HG03571 (cell line): ENCODE measurements around the gene SLC15A4.
A peak's percentile ranks its signal among the peaks of the same experiment; 100 is the strongest.
"Not testable (repeated sequence)": the region's sequence is repeated elsewhere in the genome, so short reads cannot be mapped to it uniquely, and the experiment has no call there.

Experiments used
- ATAC-seq: cut with Tn5 transposase; IDR thresholded peaks from one replicate; pipeline ENCODE4 v1.9.1; 2021; ENCODE audit not compliant: unreplicated experiment

SLC15A4 gene

DNA sequence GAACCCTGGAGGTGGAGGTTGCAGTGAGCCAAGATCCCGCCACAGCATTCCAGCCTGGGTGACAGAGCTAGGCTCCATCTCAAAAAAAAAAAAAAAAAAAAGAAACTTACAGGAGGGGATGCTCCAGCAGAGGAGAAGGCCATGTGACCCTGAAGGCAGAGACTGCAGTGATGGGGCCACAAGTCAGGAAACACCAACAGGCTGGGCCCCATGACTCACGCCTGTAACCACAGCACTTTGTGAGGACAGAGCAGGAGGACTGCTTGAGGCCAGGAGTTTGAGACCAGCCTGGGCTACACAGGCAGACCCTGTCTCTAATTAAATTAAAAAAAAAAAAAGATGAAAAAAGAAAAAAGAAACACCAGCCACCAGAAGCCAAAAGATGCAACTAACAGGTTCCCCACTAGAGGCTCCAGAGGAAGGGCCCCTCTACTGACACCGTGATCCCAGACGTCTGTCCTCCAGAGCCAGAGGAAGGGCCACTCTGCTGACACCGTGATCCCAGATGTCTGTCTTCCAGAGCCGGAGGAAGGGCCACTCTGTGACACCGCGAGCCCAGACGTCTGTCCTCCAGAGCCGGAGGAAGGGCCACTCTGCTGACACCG, 20.4 kb upstream of the SLC15A4 start:
- no peak for ATAC-seq

- ATAC-seq: no peak
These were observed 19.8 kb upstream of the SLC15A4 start for GRCh38 chr12:128843538-128843937.

DNA sequence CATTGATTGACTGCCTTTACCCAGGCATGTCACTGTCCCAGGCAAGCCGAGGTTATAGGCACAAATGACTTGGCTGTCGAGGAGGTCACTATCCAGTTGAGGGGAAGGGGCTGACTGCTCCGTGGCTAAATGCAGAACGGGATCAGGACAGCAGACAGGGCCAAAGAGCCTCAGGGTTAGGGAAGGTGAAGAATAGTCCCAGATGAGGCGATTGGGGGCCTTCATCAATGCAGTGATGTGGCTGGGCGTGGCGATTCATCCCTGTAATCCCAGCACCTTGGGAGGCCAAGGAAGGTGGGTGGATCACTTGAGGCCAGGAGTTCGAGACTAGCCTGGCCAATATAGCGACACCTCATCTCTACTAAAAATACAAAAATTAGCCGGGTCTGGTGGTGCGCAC, 18.8 kb upstream of the SLC15A4 start:
- no peak for ATAC-seq

DNA sequence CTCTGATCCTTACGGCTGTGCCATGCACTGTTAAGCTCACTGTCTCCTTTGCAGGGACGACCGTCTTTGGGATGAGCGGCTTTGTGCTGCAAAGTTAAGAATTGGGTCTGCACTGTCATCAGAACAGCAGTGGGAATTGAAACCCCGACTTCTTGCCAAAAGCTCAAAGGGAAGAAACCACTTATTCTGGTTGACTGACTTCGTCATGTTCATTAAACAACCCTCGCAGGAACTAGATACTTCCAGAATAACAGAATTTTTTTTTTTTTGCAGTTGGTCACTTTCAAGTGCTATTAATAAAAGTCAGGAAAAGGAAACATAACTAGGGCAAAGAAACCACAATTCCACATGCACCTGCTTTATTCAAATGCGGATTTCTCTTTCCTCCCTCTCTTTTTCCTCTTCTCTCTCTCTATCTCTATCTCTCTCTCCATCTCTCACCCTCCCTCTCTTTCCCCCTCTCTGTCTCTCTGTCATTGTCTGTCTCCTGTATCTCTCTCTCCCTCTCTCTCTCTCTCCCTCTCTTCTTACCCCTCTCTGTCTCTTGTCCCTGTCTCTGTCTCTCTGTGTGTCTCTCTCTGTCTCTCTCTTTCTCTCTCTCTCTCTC, 17.2 kb upstream of the SLC15A4 start:
- peak; percentile 88 for ATAC-seq

GRCh38 chr12:128839885-128840284, 16.1 kb upstream of the SLC15A4 start:
- ATAC-seq: not testable (repeated sequence)

DNA sequence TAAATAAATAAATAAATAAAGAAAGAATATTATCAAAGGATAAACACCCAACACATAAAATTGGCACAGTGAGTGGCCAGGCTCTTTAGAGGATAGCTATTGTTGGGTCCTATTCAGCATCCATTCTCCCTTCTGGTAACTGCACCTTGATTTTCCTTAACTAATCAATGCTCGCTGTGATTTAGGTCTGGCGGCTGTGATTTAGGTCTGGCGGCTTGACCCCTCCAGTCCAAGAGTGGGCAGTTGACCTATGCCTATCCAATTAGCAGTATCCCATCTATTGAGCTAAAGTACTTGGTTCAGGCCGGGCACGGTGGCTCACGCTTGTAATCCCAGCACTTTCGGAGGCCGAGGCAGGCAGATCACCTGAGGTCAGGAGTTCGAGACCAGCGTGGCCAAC, 9.7 kb upstream of the SLC15A4 start:
- no peak for ATAC-seq

DNA sequence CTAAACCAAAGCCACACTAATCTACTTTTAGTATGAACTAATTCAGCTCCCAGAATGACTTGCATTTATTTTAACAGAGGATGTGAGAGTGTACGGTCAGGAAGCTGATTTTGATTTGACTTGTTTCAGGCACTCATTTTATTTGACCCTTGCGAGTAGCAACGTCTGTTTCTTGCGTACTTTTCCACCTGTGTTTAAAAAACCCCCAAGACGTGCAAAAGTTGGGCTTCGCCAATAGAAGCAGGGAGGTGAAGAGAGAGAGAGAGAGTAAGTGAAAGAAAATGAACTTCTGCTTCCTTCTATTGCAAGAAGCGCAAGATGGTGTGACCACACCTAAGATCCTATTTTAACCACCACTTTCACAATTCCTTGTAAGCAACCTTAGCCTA, 6.7 kb upstream of the SLC15A4 start:
- ATAC-seq: peak; percentile 49

GRCh38 chr12:128829861-128830504, 6.2 kb upstream of the SLC15A4 start:
- ATAC-seq: peak; percentile 92

DNA sequence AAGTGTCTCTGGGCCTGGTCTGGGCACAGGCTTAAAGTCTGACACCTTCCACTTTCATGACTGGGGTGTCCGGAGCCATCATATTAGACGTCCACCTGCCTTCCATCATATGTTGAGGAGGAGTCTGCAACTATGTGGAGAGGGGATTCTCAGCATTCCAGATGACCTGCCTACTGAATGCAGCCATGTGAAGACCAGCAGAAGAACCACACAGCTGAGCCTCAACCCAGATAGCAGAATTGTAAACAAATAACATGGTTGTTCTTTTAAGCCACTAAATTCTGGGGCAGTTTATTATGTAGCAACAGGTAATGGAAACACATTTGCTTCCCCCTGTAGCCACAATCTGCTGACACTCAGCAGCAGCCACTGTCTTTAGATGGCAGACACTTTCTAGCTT, 4.0 kb upstream of the SLC15A4 start:
- ATAC-seq: no peak

DNA sequence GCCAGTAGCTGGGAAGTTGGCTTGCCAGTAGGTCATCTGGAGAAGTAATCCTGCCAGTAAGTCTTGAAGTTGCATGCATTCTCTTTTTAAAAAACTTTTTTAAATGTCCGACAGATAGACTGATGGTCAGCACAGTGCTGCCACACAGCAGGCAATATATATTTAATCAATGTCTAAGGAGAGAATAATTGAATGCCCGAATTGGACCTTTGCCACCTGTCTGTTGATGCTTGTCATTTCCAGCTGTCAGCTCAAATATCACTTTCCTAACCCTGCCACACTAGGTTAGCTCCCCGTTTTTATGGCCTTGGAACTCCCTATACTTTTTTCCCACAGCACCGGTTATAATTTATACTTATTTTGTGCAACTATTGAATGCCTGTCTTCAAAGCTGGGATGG, 2.1 kb upstream of the SLC15A4 start:
- ATAC-seq: no peak

DNA sequence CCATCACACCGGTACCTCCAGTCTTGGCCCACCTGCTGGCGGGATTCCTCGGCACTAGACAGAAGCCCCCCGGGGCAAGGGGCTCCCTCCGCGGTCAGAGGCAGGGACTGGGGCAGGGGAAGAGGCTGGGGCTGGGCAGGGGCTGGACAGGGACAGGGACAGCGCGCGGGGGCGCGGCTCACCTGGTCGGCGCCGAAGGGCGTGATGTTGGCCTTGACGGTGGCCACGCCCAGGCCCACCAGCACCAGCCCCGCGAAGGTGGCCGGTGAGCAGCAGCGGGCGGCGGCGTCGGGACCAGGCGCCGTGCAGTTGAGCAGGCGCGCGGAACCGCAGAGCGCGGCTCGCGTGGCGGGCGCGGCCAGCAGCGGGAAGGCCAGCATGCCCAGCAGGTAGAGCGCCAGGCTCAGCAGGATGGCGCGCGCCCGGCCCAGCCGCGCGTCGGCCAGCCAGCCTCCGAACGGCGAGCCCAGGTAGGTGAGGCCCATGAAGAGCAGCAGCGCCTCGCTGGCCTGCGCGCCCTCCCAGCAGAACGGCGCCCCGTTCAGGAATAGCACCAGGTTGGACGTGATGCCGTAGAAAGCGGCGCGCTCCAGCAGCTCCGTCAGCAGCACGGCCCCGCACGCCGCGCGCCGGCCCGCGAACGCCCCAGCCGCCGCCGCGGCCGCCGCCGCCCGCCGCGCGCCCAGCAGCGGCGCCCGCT, 392 bp downstream of the SLC15A4 start:
- peak; percentile 10 for ATAC-seq

GRCh38 chr12:128820723-128821432, 2.9 kb downstream of the SLC15A4 start:
- peak; percentile 47 for ATAC-seq

DNA sequence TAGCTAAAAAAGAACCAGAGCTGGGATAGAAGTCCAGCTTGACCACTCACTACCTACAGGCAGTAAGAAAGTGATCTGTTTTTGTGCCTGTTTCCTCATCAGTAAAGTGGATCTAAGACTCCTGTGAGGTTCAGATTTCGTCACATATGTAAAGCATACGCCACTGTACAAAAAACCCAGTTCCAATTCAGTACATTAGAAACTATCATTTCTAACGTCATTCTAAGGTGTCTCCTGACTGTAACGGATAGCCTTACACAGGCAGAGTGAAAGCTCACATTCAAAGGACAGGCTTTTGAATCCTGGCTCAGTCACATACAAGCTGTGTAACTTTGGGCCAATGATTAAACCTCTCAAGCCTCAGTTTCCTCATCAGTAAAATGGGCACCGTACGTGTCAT, 3.5 kb downstream of the SLC15A4 start:
- no peak for ATAC-seq

- ATAC-seq: no peak
These were observed 4.2 kb downstream of the SLC15A4 start for GRCh38 chr12:128819293-128820144.

- ATAC-seq: peak; percentile 31
These were observed 5.4 kb downstream of the SLC15A4 start for GRCh38 chr12:128818065-128819022.

DNA sequence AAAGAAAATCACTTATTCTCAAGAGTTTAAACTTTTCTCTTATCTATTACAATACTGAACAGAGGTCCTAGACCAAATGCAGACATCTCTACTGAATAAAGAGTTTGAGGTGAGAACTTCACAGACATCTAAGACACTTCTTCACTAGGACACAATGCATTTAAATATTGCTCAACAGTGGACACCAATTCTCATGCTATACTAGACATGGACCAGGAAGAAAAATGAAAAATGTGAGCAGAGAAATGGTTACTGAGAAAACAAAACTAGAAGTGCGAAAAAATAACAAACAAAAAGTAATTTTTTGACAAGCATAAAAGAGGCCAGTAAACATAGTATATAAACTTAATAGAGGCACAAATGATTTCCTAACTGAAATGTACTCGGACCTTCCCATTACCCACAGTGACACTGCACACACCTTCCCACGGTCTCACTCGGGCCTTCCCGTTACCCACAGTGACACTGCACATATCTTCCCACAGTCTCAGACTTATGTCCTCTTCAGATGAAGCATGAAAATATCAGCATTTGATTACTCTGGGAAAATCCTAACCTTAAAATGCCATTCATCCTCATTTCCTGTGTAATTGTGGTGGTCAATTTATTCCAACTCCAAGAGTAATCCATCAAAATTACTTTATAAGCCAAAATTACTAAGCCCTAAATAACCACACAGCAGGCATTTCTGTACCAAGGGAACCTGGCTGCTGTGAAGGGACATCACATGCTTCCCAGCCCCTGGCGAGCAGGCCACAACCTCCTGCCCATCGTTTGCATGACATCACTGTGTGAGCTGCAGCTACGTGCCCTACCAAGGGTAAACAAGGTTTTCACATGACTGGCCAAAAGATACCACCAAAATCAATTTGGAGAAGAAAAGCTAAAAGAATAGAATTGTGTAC, 6.4 kb downstream of the SLC15A4 start:
- ATAC-seq: peak; percentile 37

DNA sequence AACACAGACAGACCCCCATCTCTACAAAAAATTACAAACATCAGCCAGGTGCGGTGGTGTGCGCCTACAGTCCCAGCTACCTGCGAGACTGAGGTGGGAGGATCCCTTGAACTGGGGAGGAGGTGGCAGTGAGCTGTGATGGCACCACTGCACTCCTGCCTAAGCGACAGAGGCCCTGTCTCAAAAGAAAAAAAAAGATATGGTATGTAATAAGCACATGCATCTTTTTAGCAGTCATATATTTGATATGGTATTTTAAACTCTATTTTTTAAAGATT, 7.2 kb downstream of the SLC15A4 start:
- no peak for ATAC-seq

GRCh38 chr12:128815779-128816642, 7.7 kb downstream of the SLC15A4 start:
- no peak for ATAC-seq
